ENCODE results near the gene NBEAL2.

NBEAL2 gene

DNA sequence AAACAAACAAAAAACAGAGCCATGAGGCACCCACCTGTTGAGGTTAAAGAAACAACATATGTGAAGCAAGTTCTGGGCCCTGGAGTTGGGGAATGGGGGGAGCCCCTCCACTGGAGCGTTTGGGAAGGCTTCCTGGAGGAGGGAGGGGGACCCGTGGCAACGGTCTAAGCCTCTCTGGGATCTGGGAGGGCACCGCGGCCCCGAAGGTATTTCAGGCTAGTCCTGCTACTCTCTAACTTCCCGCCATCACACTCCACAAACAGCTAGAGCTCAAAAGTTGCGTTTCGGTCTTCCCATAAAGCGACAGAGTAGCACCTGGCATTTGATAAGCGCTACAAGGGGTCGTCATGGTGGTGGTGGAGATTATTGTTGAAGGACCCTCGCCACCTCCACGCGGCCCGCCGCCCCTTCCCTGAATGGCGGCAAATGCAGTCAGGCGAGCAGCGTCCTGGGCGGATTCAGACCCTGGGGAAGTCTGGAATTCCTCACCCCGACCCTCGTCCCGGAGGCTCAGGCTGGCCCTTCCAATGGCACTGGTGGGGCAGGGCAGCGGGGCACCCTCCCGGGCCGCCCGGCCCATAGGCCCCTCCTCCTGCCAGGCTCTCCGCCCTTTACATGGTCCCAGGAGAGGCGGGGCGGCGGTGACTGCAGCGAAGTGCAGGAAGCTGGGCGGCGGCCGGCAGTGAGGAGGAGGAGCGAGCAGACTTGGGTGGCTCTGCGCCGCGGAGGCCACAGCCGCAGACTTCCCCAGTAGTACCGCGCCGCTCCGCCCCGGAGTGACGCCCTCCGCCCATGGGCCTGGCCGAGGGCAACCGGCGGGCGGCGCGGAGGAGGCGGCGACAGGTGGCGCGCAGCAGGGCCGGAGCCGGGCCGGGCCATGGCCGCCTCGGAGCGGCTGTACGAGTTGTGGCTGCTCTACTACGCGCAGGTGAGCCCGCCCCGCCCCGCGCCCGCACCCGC lies at the start of gene NBEAL2 (continued):
- TF ChIP-seq, protein P1, sequence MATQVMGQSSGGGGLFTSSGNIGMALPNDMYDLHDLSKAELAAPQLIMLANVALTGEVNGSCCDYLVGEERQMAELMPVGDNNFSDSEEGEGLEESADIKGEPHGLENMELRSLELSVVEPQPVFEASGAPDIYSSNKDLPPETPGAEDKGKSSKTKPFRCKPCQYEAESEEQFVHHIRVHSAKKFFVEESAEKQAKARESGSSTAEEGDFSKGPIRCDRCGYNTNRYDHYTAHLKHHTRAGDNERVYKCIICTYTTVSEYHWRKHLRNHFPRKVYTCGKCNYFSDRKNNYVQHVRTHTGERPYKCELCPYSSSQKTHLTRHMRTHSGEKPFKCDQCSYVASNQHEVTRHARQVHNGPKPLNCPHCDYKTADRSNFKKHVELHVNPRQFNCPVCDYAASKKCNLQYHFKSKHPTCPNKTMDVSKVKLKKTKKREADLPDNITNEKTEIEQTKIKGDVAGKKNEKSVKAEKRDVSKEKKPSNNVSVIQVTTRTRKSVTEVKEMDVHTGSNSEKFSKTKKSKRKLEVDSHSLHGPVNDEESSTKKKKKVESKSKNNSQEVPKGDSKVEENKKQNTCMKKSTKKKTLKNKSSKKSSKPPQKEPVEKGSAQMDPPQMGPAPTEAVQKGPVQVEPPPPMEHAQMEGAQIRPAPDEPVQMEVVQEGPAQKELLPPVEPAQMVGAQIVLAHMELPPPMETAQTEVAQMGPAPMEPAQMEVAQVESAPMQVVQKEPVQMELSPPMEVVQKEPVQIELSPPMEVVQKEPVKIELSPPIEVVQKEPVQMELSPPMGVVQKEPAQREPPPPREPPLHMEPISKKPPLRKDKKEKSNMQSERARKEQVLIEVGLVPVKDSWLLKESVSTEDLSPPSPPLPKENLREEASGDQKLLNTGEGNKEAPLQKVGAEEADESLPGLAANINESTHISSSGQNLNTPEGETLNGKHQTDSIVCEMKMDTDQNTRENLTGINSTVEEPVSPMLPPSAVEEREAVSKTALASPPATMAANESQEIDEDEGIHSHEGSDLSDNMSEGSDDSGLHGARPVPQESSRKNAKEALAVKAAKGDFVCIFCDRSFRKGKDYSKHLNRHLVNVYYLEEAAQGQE (tag by site-specific recombination; IDR thresholded peaks at IDR 0.05) = no peak
- TF ChIP-seq, protein P2, sequence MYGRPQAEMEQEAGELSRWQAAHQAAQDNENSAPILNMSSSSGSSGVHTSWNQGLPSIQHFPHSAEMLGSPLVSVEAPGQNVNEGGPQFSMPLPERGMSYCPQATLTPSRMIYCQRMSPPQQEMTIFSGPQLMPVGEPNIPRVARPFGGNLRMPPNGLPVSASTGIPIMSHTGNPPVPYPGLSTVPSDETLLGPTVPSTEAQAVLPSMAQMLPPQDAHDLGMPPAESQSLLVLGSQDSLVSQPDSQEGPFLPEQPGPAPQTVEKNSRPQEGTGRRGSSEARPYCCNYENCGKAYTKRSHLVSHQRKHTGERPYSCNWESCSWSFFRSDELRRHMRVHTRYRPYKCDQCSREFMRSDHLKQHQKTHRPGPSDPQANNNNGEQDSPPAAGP (tag by site-specific recombination; IDR thresholded peaks at IDR 0.05) = no peak
- TF ChIP-seq ZNF777 (tag by site-specific recombination; IDR thresholded peaks at IDR 0.05; ENCODE audit: borderline replicate concordance) = peak; percentile 50; the same call in 1 of the 2 replicates
- no peak for TF ChIP-seq ZNF174 (tag by site-specific recombination; IDR thresholded peaks at IDR 0.05)
- TF ChIP-seq, protein P3, sequence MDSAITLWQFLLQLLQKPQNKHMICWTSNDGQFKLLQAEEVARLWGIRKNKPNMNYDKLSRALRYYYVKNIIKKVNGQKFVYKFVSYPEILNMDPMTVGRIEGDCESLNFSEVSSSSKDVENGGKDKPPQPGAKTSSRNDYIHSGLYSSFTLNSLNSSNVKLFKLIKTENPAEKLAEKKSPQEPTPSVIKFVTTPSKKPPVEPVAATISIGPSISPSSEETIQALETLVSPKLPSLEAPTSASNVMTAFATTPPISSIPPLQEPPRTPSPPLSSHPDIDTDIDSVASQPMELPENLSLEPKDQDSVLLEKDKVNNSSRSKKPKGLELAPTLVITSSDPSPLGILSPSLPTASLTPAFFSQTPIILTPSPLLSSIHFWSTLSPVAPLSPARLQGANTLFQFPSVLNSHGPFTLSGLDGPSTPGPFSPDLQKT (IDR thresholded peaks at IDR 0.05; ENCODE audit: borderline replicate concordance, low read depth, low read length) = no peak
- TF ChIP-seq, protein P4, sequence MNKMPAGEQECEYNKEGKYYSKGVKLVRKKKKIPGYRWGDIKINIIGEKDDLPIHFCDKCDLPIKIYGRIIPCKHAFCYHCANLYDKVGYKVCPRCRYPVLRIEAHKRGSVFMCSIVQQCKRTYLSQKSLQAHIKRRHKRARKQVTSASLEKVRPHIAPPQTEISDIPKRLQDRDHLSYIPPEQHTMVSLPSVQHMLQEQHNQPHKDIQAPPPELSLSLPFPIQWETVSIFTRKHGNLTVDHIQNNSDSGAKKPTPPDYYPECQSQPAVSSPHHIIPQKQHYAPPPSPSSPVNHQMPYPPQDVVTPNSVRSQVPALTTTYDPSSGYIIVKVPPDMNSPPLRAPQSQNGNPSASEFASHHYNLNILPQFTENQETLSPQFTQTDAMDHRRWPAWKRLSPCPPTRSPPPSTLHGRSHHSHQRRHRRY (tag by site-specific recombination; IDR thresholded peaks at IDR 0.05) = no peak
- no peak for TF ChIP-seq ZNF677 (tag by site-specific recombination; IDR thresholded peaks at IDR 0.05)
- TF ChIP-seq SP2 (tag by site-specific recombination; IDR thresholded peaks at IDR 0.05) = peak; percentile 93
- no peak for TF ChIP-seq ZNF157 (tag by site-specific recombination; IDR thresholded peaks at IDR 0.05)
- TF ChIP-seq KLF7 (tag by site-specific recombination; IDR thresholded peaks at IDR 0.05; ENCODE audit: borderline replicate concordance) = peak; percentile 40; the same call in 1 of the 2 replicates
- no peak for TF ChIP-seq FEZF1 (tag by site-specific recombination; IDR thresholded peaks at IDR 0.05)
- no peak for TF ChIP-seq BCL11A (tag by site-specific recombination; IDR thresholded peaks at IDR 0.05; ENCODE audit: low read depth)
- TF ChIP-seq, protein P5, sequence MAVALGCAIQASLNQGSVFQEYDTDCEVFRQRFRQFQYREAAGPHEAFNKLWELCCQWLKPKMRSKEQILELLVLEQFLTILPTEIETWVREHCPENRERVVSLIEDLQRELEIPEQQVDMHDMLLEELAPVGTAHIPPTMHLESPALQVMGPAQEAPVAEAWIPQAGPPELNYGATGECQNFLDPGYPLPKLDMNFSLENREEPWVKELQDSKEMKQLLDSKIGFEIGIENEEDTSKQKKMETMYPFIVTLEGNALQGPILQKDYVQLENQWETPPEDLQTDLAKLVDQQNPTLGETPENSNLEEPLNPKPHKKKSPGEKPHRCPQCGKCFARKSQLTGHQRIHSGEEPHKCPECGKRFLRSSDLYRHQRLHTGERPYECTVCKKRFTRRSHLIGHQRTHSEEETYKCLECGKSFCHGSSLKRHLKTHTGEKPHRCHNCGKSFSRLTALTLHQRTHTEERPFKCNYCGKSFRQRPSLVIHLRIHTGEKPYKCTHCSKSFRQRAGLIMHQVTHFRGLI (tag by site-specific recombination; IDR thresholded peaks at IDR 0.05) = no peak
- TF ChIP-seq ZBTB48 (tag by site-specific recombination; IDR thresholded peaks at IDR 0.05) = peak; percentile 39; the same call in 1 of the 2 replicates
- TF ChIP-seq GLIS2 (tag by site-specific recombination; IDR thresholded peaks at IDR 0.05) = peak; percentile 79
- no peak for TF ChIP-seq KLF16 (tag by site-specific recombination; IDR thresholded peaks at IDR 0.05)
- TF ChIP-seq GLI2 (tag by site-specific recombination; IDR thresholded peaks at IDR 0.05; ENCODE audit: borderline replicate concordance, low read depth) = no peak
- no peak for TF ChIP-seq ZNF311 (tag by site-specific recombination; IDR thresholded peaks at IDR 0.05; ENCODE audit: borderline replicate concordance)
- TF ChIP-seq, protein P6, sequence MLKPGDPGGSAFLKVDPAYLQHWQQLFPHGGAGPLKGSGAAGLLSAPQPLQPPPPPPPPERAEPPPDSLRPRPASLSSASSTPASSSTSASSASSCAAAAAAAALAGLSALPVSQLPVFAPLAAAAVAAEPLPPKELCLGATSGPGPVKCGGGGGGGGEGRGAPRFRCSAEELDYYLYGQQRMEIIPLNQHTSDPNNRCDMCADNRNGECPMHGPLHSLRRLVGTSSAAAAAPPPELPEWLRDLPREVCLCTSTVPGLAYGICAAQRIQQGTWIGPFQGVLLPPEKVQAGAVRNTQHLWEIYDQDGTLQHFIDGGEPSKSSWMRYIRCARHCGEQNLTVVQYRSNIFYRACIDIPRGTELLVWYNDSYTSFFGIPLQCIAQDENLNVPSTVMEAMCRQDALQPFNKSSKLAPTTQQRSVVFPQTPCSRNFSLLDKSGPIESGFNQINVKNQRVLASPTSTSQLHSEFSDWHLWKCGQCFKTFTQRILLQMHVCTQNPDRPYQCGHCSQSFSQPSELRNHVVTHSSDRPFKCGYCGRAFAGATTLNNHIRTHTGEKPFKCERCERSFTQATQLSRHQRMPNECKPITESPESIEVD (tag by site-specific recombination; IDR thresholded peaks at IDR 0.05) = no peak
- no peak for TF ChIP-seq ZFP3 (tag by site-specific recombination; IDR thresholded peaks at IDR 0.05; ENCODE audit: low read depth)
- no peak for TF ChIP-seq ZNF544 (tag by site-specific recombination; IDR thresholded peaks at IDR 0.05)
- TF ChIP-seq ZBTB21 (tag by site-specific recombination; IDR thresholded peaks at IDR 0.05) = no peak
- TF ChIP-seq ZBTB20 (tag by site-specific recombination; IDR thresholded peaks at IDR 0.05) = peak; percentile 94
- no peak for TF ChIP-seq GLI4 (tag by site-specific recombination; IDR thresholded peaks at IDR 0.05)
- no peak for TF ChIP-seq ZNF830 (tag by site-specific recombination; IDR thresholded peaks at IDR 0.05; ENCODE audit: low read depth)

Data from HEK293 (cell line).